Activated naive CD8-positive, alpha-beta T cell treated with anti-CD3 and anti-CD28 coated beads, Interleukin-2, amount 50 U/mL, for 24 hours (primary cell): Measurements from ENCODE around the gene FARP1.

ENCODE experiments used
- ATAC-seq: fragments of 150-1000 bp; cut with Tn5 transposase; one replicate; pipeline ENCODE4 v1.10.0; 2021
- DNase-seq: peaks from one replicate; pipeline ENCODE4 v3.0.0; 2021
- H3K27ac Mint-ChIP-seq: one replicate; pipeline ENCODE4 v1.8.0; 2021; ENCODE audit warnings: mild to moderate bottlenecking, mixed read lengths
- H3K27me3 Mint-ChIP-seq: one replicate; pipeline ENCODE4 v1.8.0; 2021; ENCODE audit warnings: mixed read lengths
- H3K36me3 Mint-ChIP-seq: one replicate; pipeline ENCODE4 v1.8.0; 2021; ENCODE audit warnings: low read depth, mixed read lengths
- H3K4me1 Mint-ChIP-seq: one replicate; pipeline ENCODE4 v1.8.0; 2021; ENCODE audit warnings: mixed read lengths
- H3K4me3 Mint-ChIP-seq: one replicate; pipeline ENCODE4 v1.8.0; 2021; ENCODE audit warnings: mild to moderate bottlenecking, moderate library complexity, mixed read lengths
- H3K9me3 Mint-ChIP-seq: one replicate; pipeline ENCODE4 v1.8.0; 2021; ENCODE audit warnings: mixed read lengths

FARP1 gene

GRCh38 chr13:98490866-98491265, 348.0 kb downstream of the FARP1 start:
- no peak for ATAC-seq
- no peak for DNase-seq
- Mint-ChIP-seq H3K27me3 (no peaks in the 10 kb centered on the region), H3K4me3 (no peak overlapping the region), H3K27ac (no peak overlapping the region), H3K9me3 (no peaks in the 10 kb centered on the region), H3K36me3 (peaks cover 12% of the 10 kb centered on the region), H3K4me1 (peaks cover 60% of the 10 kb centered on the region)

- H3K36me3 Mint-ChIP-seq: peaks cover 12% of the 10 kb centered on the region
- H3K9me3 Mint-ChIP-seq: no peaks in the 10 kb centered on the region
- ATAC-seq (no peak), DNase-seq (no peak)
- no peak overlapping the region for H3K4me3 Mint-ChIP-seq
- no peak overlapping the region for H3K27ac Mint-ChIP-seq
- peaks cover 61% of the 10 kb centered on the region for H3K4me1 Mint-ChIP-seq
- H3K27me3 Mint-ChIP-seq: no peaks in the 10 kb centered on the region
These were observed 349.6 kb downstream of the FARP1 start for GRCh38 chr13:98492335-98493041.

- H3K4me3 Mint-ChIP-seq: no peak overlapping the region
- H3K9me3 Mint-ChIP-seq: no peaks in the 10 kb centered on the region
- peaks cover 13% of the 10 kb centered on the region for H3K36me3 Mint-ChIP-seq
- ATAC-seq (no peak), DNase-seq (no peak)
- H3K27me3 Mint-ChIP-seq: no peaks in the 10 kb centered on the region
- no peak overlapping the region for H3K27ac Mint-ChIP-seq
- H3K4me1 Mint-ChIP-seq: peaks cover 61% of the 10 kb centered on the region
These were observed 350.3 kb downstream of the FARP1 start for GRCh38 chr13:98493042-98493712.

DNA sequence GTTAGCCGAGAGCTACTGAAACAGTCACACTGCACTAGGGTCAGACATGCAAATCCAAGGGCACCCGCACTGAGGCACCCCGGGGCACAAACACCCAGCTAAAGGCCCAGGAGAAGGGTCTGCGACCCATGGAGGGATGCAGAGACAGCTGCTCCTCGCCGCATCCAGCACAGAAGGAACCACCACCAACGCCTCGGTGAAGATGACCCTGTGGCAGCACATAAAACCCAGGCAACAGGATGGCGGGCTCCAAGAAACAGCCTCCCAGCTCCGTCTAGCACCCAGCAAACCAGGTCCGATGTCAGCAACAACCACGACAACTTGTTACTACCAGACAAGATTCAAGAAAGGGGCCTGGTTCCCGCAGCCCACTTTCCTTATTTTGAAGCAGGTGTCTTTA, 351.9 kb downstream of the FARP1 start:
- ATAC-seq: no peak

GRCh38 chr13:98495627-98496478, 353.0 kb downstream of the FARP1 start:
- Mint-ChIP-seq H3K9me3 (no peaks in the 10 kb centered on the region), H3K27me3 (no peaks in the 10 kb centered on the region), H3K27ac (no peak overlapping the region), H3K4me1 (peaks cover 45% of the 10 kb centered on the region), H3K36me3 (peaks cover 19% of the 10 kb centered on the region), H3K4me3 (no peak overlapping the region)
- ATAC-seq (peak; percentile 34), DNase-seq (no peak)

More for the DNA sequence above, 351.9 kb downstream of the FARP1 start:
- H3K27me3 Mint-ChIP-seq: no peaks in the 10 kb centered on the region
- peaks cover 16% of the 10 kb centered on the region for H3K36me3 Mint-ChIP-seq
- no peak overlapping the region for H3K27ac Mint-ChIP-seq
- no peaks in the 10 kb centered on the region for H3K9me3 Mint-ChIP-seq
- H3K4me1 Mint-ChIP-seq: peaks cover 52% of the 10 kb centered on the region
- no peak overlapping the region for H3K4me3 Mint-ChIP-seq
- DNase-seq: no peak

GRCh38 chr13:98496479-98496791, 353.5 kb downstream of the FARP1 start:
- H3K4me1 Mint-ChIP-seq: peaks cover 43% of the 10 kb centered on the region
- no peaks in the 10 kb centered on the region for H3K27me3 Mint-ChIP-seq
- H3K36me3 Mint-ChIP-seq: peaks cover 19% of the 10 kb centered on the region
- peak overlapping the region; percentile 22 for H3K27ac Mint-ChIP-seq
- no peak for ATAC-seq
- H3K4me3 Mint-ChIP-seq: no peak overlapping the region
- no peak for DNase-seq
- H3K9me3 Mint-ChIP-seq: no peaks in the 10 kb centered on the region

DNA sequence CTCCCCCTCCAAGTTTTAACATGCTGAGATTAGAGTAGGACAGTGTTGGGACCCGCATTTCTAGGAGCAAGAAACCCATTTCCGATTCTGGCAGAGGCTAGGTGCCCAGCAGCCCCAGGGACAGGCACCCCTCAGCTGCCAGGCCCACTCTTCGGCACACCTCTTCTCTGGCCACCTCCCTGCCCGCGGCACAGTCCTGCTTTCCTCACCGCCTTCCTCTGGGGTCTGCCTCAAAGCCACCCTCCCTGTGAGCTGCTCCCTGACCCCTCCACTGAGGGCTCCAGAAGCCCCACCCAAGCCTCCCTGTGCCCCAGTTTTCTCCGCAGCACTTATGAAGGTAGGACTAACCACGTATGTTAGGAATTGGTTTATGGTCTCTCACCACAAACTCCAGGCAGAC, 354.1 kb downstream of the FARP1 start:
- H3K4me3 Mint-ChIP-seq: no peak overlapping the region
- H3K9me3 Mint-ChIP-seq: no peaks in the 10 kb centered on the region
- H3K27me3 Mint-ChIP-seq: no peaks in the 10 kb centered on the region
- DNase-seq: no peak
- peak overlapping the region; percentile 22 for H3K27ac Mint-ChIP-seq
- H3K36me3 Mint-ChIP-seq: peaks cover 20% of the 10 kb centered on the region
- no peak for ATAC-seq
- peaks cover 44% of the 10 kb centered on the region for H3K4me1 Mint-ChIP-seq

- no peak for DNase-seq
- H3K4me1 Mint-ChIP-seq: peaks cover 73% of the 10 kb centered on the region
- no peaks in the 10 kb centered on the region for H3K9me3 Mint-ChIP-seq
- no peak for ATAC-seq
- H3K36me3 Mint-ChIP-seq: peaks cover 33% of the 10 kb centered on the region
- no peaks in the 10 kb centered on the region for H3K27me3 Mint-ChIP-seq
- no peak overlapping the region for H3K27ac Mint-ChIP-seq
- no peak overlapping the region for H3K4me3 Mint-ChIP-seq
These were observed 358.1 kb downstream of the FARP1 start for GRCh38 chr13:98500963-98501421.

- Mint-ChIP-seq H3K9me3 (no peaks in the 10 kb centered on the region), H3K4me1 (peaks cover 68% of the 10 kb centered on the region), H3K27me3 (no peaks in the 10 kb centered on the region), H3K27ac (peak overlapping the region; percentile 39), H3K36me3 (peaks cover 34% of the 10 kb centered on the region), H3K4me3 (no peak overlapping the region)
- DNase-seq (no peak), ATAC-seq (no peak)
These were observed 360.5 kb downstream of the FARP1 start for GRCh38 chr13:98503175-98504028.

DNA sequence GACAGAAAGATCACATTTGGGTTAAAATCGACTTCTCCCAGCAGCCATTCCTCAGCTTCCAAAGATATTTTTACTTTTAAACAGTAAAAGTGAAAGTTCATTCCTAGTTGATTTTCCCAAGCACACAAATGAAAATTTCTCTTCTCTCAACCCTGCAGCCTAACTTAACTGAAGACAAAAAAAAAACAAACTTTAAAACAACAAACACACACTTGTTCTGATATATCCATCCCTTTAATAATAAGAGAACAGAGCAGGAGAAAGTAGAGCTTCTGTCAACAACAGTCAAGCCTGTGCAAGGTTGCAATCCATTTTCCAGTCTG, 361.1 kb downstream of the FARP1 start:
- H3K9me3 Mint-ChIP-seq: no peaks in the 10 kb centered on the region
- H3K4me3 Mint-ChIP-seq: peak overlapping the region; percentile 10
- peak overlapping the region; percentile 68 for H3K27ac Mint-ChIP-seq
- H3K4me1 Mint-ChIP-seq: peaks cover 73% of the 10 kb centered on the region
- peaks cover 37% of the 10 kb centered on the region for H3K36me3 Mint-ChIP-seq
- H3K27me3 Mint-ChIP-seq: no peaks in the 10 kb centered on the region
- no peak for DNase-seq
- no peak for ATAC-seq

DNA sequence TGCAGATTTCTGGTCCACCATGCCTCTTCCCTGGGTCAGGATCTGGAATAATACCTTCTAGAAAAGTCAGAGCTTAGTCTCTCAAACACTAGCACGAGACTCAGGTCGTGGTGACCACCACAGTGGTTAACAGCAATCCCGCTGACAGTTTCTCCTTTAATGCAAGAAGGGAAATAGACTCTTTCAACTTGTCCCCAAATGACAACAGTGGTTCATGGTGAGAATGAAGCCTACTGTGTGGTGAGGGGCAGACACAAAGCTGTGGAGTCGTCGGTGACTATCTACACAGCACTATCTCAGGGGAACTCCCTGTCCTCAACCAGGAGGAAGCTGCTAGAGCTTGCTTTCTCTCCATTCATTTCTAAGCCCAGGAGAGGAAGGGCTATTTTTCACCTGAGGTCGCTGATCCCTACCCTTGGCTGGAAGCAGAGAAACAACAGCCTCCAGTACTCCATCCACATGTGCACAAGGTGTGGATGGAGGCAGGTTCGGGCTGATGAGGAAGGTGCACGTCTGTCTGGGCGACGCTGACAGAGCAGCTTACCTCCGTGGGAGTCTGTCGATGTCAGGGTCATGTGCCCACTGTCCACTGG, 361.6 kb downstream of the FARP1 start:
- H3K9me3 Mint-ChIP-seq: no peaks in the 10 kb centered on the region
- peak overlapping the region; percentile 68 for H3K27ac Mint-ChIP-seq
- ATAC-seq (peak; percentile 94), DNase-seq (no peak)
- H3K27me3 Mint-ChIP-seq: no peaks in the 10 kb centered on the region
- H3K36me3 Mint-ChIP-seq: peaks cover 36% of the 10 kb centered on the region
- peaks cover 76% of the 10 kb centered on the region for H3K4me1 Mint-ChIP-seq
- peak overlapping the region; percentile 11 for H3K4me3 Mint-ChIP-seq
